H1 (cell line): ENCODE data around the gene AOPEP. TPM values are rescaled to one million over a fixed set of nuclear protein-coding genes. Genes with fewer than 3 reads are reported as not detected.
A peak's percentile ranks its signal among the peaks of the same experiment; 100 is the strongest.

Experiments
- BACH1 ChIP-seq: IDR thresholded peaks from 2 replicates; pipeline ENCODE4 v1.6.1; 2012; ENCODE audit warnings: low read length, improper control_type of control experiment
- CHD7 ChIP-seq: fragments of 300-600 bp; sonication (generic); IDR thresholded peaks from 2 replicates; pipeline ENCODE4 v1.7.1; 2012; ENCODE audit warnings: low read length, moderate library complexity, mild to moderate bottlenecking, inconsistent platforms; ENCODE audit not compliant: insufficient replicate concordance
- KDM1A ChIP-seq: fragments of 200-600, 300-600 bp; sonication (generic); IDR thresholded peaks from 2 replicates; pipeline ENCODE4 v1.7.1; 2016; ENCODE audit warnings: mild to moderate bottlenecking, low read length, borderline replicate concordance
- KDM4A ChIP-seq: IDR thresholded peaks from one replicate; pipeline ENCODE4 v1.7.1; 2012; ENCODE audit warnings: low read depth, mild to moderate bottlenecking, moderate library complexity, low read length, inconsistent platforms; ENCODE audit not compliant: severe bottlenecking
- NANOG ChIP-seq: IDR thresholded peaks from 2 replicates; pipeline ENCODE4 v1.6.1; 2011; ENCODE audit warnings: low read length, low read depth, mild to moderate bottlenecking, inconsistent platforms; ENCODE audit not compliant: insufficient read depth, poor library complexity, severe bottlenecking
- SIX5 ChIP-seq: IDR thresholded peaks from 2 replicates; pipeline ENCODE4 v1.6.1; 2011; ENCODE audit warnings: mild to moderate bottlenecking, low read depth, low read length
- SP1 ChIP-seq: IDR thresholded peaks from 2 replicates; pipeline ENCODE4 v1.6.1; 2011; ENCODE audit warnings: low read depth, low read length
- TAF1 ChIP-seq: IDR thresholded peaks from 2 replicates; pipeline ENCODE4 v1.6.1; 2011; ENCODE audit warnings: mild to moderate bottlenecking, low read depth, low read length
- TBP ChIP-seq: IDR thresholded peaks from 2 replicates; pipeline ENCODE4 v1.6.1; 2011; ENCODE audit warnings: low read depth, low read length, improper control_type of control experiment
- ZNF274 ChIP-seq: IDR thresholded peaks from 2 replicates; pipeline ENCODE4 v1.7.0; 2012; ENCODE audit warnings: low read length, borderline replicate concordance; ENCODE audit errors: extremely low read depth
- polyA plus RNA-seq, 7 experiments: library from polyadenylated mRNA; depleted of rRNA in 3 of 7; stranded (reverse) in 5 of 7; unstranded in 2 of 7; fragments of >200 nt in 5 of 7; fragments of 200-250 nt in 2 of 7; gene quantifications; 1 replicate in 5 of 7; 2 replicates in 1 of 7; 4 replicates in 1 of 7; pipeline versions ENCODE4 v1.2.1 to v1.2.3, GENCODE V29; 2011 to 2013; ENCODE audit warnings: missing spikeins in 2 of 7, mixed read lengths in 2 of 7
- total RNA-seq: library from RNA; stranded (reverse); fragmentation: NEBNext Ultra II Directional; extraction: Animal tissue kit (Norgen Biotek cat#: 25700); gene quantifications from 2 replicates; pipeline ENCODE4 v1.2.1, GENCODE V29; 2021

Gene AOPEP
- total and polyA plus RNA-seq, 2 of the 8 experiments (the other 6 are each of a cell fraction or from before 2014, with no cell fraction given) = 6.1 to 14.3 TPM

- no peak for TF ChIP-seq SP1
- no peak for TF ChIP-seq TBP
- no peak for TF ChIP-seq KDM1A
- TF ChIP-seq BACH1 = no peak; the same call in 1 of the 2 replicates
- no peak for TF ChIP-seq KDM4A
- no peak for TF ChIP-seq TAF1
- TF ChIP-seq NANOG = no peak
- TF ChIP-seq ZNF274 = no peak
- peak; percentile 51 for TF ChIP-seq CHD7
- no peak for TF ChIP-seq SIX5
Measured at GRCh38 chr9:95131023-95131943, 404.8 kb downstream of the AOPEP start (continued).
